MCF 10A (cell line): ENCODE results near the gene TREM1. TPM values are rescaled to one million over a fixed set of nuclear protein-coding genes. Genes with fewer than 3 reads are reported as not detected.

Experiments used
- BruUV-seq: library from RNA; stranded (reverse); fragments of 400-500 nt; replicated peaks from 2 replicates; lab custom pipeline; 2021; lab: Mats Ljungman, UMichigan
- CTCF ChIA-PET: fragments of 300-600 bp; sonication (Branson Sonifier 250); formaldehyde crosslinking; extraction: SDS; loops from one replicate; lab custom pipeline; 2021; ENCODE audit warnings: antibody characterized with exemption, inconsistent platforms; lab: Yijun Ruan, JAX
- POLR2A ChIA-PET: fragments of 300-600, 350-650 bp; sonication (Branson Sonifier 250); formaldehyde crosslinking; extraction: SDS; loops from one replicate; lab custom pipeline; 2020; ENCODE audit warnings: antibody characterized with exemption, inconsistent platforms; lab: Yijun Ruan, JAX
- DNase-seq: peaks from one replicate; pipeline ENCODE4 v3.0.0-alpha.2; 2018; ENCODE audit not compliant: unreplicated experiment
- H3K27ac Mint-ChIP-seq: one replicate; pipeline ENCODE4 v1.8.0; 2022; ENCODE audit warnings: mild to moderate bottlenecking, low read depth, mixed read lengths; ENCODE audit not compliant: unreplicated experiment
- H3K27me3 Mint-ChIP-seq: one replicate; pipeline ENCODE4 v1.8.0; 2022; ENCODE audit warnings: mixed read lengths; ENCODE audit not compliant: insufficient read depth, unreplicated experiment
- H3K36me3 Mint-ChIP-seq: one replicate; pipeline ENCODE4 v1.8.0; 2022; ENCODE audit warnings: mild to moderate bottlenecking, moderate library complexity, mixed read lengths; ENCODE audit not compliant: insufficient read depth, unreplicated experiment
- H3K4me1 Mint-ChIP-seq: one replicate; pipeline ENCODE4 v1.8.0; 2022; ENCODE audit warnings: mixed read lengths; ENCODE audit not compliant: insufficient read depth, unreplicated experiment
- H3K4me3 Mint-ChIP-seq: one replicate; pipeline ENCODE4 v1.8.0; 2022; ENCODE audit warnings: mild to moderate bottlenecking, moderate library complexity, mixed read lengths; ENCODE audit not compliant: unreplicated experiment
- H3K9me3 Mint-ChIP-seq: one replicate; pipeline ENCODE4 v1.8.0; 2022; ENCODE audit warnings: mixed read lengths; ENCODE audit not compliant: unreplicated experiment
- intact Hi-C: fragments of 100-400 bp; cut with micrococcal nuclease; formaldehyde crosslinking; loops from 2 replicates; pipeline ENCODE4 v1.14.1; 2022
- total RNA-seq: library from RNA; stranded (reverse); gene quantifications from 2 replicates; pipeline ENCODE4 v1.2.3, GENCODE V29; 2022
- TF ChIP-seq, protein P1 (sequence below): fragments of 200-600 bp; IDR thresholded peaks from one replicate; pipeline ENCODE4 v1.8.0; 2022; ENCODE audit warnings: antibody characterized with exemption, mild to moderate bottlenecking; ENCODE audit not compliant: unreplicated experiment

The TREM1 gene
- total RNA-seq, 1 experiment from 2014 or later = 9.9 TPM

GRCh38 chr6:41331401-41332150 lies 45.1 kb upstream of the TREM1 start:
- no peak for DNase-seq
- intact Hi-C loops = no loop called here
- peaks cover 7% of the 10 kb centered on the region for H3K36me3 Mint-ChIP-seq
- CTCF ChIA-PET = interaction anchor here (0.6 to 3.1 kb wide), 5 partner anchors 12 to 271 kb away, joined by 3 to 13 read pairs (median 6); no protein-coding TSS in a partner anchor
- no peak overlapping the region for H3K4me3 Mint-ChIP-seq
- BruUV-seq = no TSS peak
- H3K4me1 Mint-ChIP-seq = no peaks in the 10 kb centered on the region
- H3K9me3 Mint-ChIP-seq = no peaks in the 10 kb centered on the region
- POLR2A ChIA-PET = no interaction called here
- TF ChIP-seq, protein P1, sequence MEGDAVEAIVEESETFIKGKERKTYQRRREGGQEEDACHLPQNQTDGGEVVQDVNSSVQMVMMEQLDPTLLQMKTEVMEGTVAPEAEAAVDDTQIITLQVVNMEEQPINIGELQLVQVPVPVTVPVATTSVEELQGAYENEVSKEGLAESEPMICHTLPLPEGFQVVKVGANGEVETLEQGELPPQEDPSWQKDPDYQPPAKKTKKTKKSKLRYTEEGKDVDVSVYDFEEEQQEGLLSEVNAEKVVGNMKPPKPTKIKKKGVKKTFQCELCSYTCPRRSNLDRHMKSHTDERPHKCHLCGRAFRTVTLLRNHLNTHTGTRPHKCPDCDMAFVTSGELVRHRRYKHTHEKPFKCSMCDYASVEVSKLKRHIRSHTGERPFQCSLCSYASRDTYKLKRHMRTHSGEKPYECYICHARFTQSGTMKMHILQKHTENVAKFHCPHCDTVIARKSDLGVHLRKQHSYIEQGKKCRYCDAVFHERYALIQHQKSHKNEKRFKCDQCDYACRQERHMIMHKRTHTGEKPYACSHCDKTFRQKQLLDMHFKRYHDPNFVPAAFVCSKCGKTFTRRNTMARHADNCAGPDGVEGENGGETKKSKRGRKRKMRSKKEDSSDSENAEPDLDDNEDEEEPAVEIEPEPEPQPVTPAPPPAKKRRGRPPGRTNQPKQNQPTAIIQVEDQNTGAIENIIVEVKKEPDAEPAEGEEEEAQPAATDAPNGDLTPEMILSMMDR = no peak
- H3K27ac Mint-ChIP-seq = no peak overlapping the region
- peaks cover 72% of the 10 kb centered on the region for H3K27me3 Mint-ChIP-seq

GRCh38 chr6:41327177-41327576 lies 40.7 kb upstream of the TREM1 start:
- BruUV-seq = no TSS peak
- H3K4me3 Mint-ChIP-seq = no peak overlapping the region
- no peaks in the 10 kb centered on the region for H3K4me1 Mint-ChIP-seq
- no peak overlapping the region for H3K27ac Mint-ChIP-seq
- peaks cover 72% of the 10 kb centered on the region for H3K27me3 Mint-ChIP-seq
- no peak for DNase-seq
- intact Hi-C loops = no loop called here
- peaks cover 7% of the 10 kb centered on the region for H3K36me3 Mint-ChIP-seq
- TF ChIP-seq, protein P1 = no peak
- ChIA-PET CTCF (no interaction called here), POLR2A (no interaction called here)
- H3K9me3 Mint-ChIP-seq = no peaks in the 10 kb centered on the region

DNA sequence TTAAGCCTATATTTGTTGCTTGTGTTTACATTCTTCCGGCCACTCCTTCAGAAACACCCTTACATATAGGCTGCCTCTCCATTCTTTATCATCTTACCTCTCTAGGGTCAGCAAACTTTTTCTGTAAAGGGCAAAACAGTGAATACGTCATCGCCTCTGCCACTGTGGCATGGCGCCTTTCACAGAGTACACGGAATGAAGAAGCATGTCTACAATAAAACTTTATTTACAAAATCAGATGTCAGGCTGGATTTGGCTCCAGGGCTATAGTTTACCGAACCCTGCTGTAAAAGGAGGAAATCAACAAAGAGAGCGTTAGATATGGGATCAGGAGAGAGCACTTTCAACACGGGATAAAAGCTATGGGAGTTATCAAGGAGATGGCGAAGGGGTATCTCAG lies 39.6 kb upstream of the TREM1 start:
- ChIA-PET POLR2A (no interaction called here), CTCF (interaction anchor here (0.7 kb wide), 1 partner anchor 100 kb away, joined by 3 read pairs; no protein-coding TSS in a partner anchor)
- no peaks in the 10 kb centered on the region for H3K36me3 Mint-ChIP-seq
- H3K27ac Mint-ChIP-seq = no peak overlapping the region
- peaks cover 61% of the 10 kb centered on the region for H3K27me3 Mint-ChIP-seq
- H3K9me3 Mint-ChIP-seq = no peaks in the 10 kb centered on the region
- TF ChIP-seq, protein P1 = no peak
- peaks cover 3% of the 10 kb centered on the region for H3K4me1 Mint-ChIP-seq
- no peak for DNase-seq
- intact Hi-C loops = no loop called here
- H3K4me3 Mint-ChIP-seq = no peak overlapping the region
- BruUV-seq = no TSS peak

DNA sequence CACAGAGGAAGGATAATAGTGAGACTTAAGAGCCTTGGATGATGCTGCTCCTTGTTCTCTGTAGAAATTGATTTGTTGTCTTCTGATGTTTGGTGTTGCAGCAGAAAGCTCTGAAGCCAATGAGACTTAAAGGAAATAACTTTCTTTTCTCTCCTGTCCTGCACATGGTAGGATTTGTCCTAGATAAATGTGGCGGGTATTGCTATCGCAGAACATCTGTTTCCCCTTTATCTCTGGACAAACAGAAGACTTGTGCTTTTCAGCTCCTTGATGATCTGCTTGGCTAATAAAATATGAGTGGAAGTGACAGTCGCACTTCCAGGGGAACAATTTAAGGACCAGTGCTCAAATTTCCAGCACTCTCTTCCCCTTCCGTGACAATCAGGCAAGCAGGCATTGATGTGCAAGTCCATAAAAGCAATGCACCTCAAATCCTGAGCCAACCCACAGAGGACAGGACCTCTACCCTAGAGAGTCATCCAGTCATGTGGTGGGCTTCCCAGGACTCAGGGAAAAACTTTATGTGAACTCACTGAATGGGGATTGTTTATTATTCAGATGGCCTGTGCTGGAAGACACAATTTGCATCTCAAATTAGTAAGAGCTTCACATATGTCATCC lies 39.1 kb upstream of the TREM1 start:
- Mint-ChIP-seq H3K36me3 (no peaks in the 10 kb centered on the region), H3K27me3 (peaks cover 56% of the 10 kb centered on the region), H3K4me1 (peaks cover 5% of the 10 kb centered on the region), H3K4me3 (no peak overlapping the region), H3K9me3 (no peaks in the 10 kb centered on the region), H3K27ac (no peak overlapping the region)
- POLR2A ChIA-PET = no interaction called here
- TF ChIP-seq, protein P1 = no peak
- BruUV-seq = no TSS peak
- intact Hi-C loops = no loop called here
- CTCF ChIA-PET = no interaction called here
- no peak for DNase-seq
